Measurements from ENCODE around the gene KBTBD6.

The KBTBD6 gene

DNA sequence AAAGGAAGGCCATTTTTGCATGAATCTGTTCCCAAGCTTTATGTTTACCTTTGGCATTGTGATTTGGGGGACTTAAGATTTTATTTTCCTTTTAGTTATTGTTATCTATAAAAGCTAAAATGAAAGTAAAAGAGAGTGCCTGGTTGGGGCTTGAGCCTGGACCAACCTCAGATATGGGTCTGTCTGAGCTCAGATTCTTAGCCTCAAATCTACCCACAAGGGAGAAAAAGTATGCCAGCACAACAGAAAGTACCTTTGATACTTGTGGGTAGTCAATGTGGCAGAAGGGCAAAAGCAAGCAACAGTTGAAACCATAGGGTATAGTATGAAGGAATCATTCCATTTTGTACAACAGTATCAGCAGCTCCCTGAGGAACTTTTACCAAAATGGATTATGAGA, 26.6 kb upstream of the KBTBD6 start:
- no peak overlapping the region for H3K27ac ChIP-seq
- TF ChIP-seq, protein P1, sequence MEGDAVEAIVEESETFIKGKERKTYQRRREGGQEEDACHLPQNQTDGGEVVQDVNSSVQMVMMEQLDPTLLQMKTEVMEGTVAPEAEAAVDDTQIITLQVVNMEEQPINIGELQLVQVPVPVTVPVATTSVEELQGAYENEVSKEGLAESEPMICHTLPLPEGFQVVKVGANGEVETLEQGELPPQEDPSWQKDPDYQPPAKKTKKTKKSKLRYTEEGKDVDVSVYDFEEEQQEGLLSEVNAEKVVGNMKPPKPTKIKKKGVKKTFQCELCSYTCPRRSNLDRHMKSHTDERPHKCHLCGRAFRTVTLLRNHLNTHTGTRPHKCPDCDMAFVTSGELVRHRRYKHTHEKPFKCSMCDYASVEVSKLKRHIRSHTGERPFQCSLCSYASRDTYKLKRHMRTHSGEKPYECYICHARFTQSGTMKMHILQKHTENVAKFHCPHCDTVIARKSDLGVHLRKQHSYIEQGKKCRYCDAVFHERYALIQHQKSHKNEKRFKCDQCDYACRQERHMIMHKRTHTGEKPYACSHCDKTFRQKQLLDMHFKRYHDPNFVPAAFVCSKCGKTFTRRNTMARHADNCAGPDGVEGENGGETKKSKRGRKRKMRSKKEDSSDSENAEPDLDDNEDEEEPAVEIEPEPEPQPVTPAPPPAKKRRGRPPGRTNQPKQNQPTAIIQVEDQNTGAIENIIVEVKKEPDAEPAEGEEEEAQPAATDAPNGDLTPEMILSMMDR (conservative IDR thresholded peaks at IDR 0.05), result no peak
- no peak for TF ChIP-seq ZFX (IDR thresholded peaks at IDR 0.05)

- no peak for TF ChIP-seq ZFX (IDR thresholded peaks at IDR 0.05)
- no peak overlapping the region for H3K27ac ChIP-seq
These were observed 24.6 kb upstream of the KBTBD6 start for GRCh38 chr13:41157048-41157717.

- TF ChIP-seq ZFX (IDR thresholded peaks at IDR 0.05), result no peak
- TF ChIP-seq, protein P1 (conservative IDR thresholded peaks at IDR 0.05), result no peak
- H3K27ac ChIP-seq, result no peak overlapping the region
These were observed 24.0 kb upstream of the KBTBD6 start for GRCh38 chr13:41156620-41157019.

GRCh38 chr13:41154042-41154441, 21.4 kb upstream of the KBTBD6 start:
- TF ChIP-seq, protein P1 (conservative IDR thresholded peaks at IDR 0.05), result no peak
- H3K27ac ChIP-seq, result no peak overlapping the region

DNA sequence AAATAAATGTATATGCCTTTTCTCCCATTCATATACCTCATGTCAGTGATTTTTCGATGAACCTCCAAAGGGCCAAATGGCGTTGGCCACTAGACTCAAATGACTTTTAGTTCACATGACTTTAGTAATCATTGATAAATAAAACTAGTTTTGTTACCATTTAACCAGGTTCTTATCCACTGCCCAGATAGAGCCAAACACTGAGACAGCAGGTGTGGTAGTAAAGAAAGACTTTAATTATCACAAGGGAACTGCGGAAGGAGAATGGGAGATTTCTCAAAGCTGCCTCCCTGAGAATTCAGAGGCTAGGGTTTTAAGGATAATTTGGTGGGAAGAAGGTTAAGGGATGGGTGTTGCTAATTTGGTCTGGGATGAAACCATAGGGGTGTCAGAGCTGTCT, 19.4 kb upstream of the KBTBD6 start:
- no peak overlapping the region for H3K27ac ChIP-seq
- TF ChIP-seq ZFX (IDR thresholded peaks at IDR 0.05), result no peak

GRCh38 chr13:41150058-41150457, 17.5 kb upstream of the KBTBD6 start:
- TF ChIP-seq ZFX (IDR thresholded peaks at IDR 0.05), result no peak
- TF ChIP-seq, protein P1 (conservative IDR thresholded peaks at IDR 0.05), result no peak
- no peak overlapping the region for H3K27ac ChIP-seq

- TF ChIP-seq ZFX (IDR thresholded peaks at IDR 0.05), result no peak
- TF ChIP-seq, protein P1 (conservative IDR thresholded peaks at IDR 0.05), result no peak
- H3K27ac ChIP-seq, result no peak overlapping the region
These were observed 16.0 kb upstream of the KBTBD6 start for GRCh38 chr13:41148419-41149283.

DNA sequence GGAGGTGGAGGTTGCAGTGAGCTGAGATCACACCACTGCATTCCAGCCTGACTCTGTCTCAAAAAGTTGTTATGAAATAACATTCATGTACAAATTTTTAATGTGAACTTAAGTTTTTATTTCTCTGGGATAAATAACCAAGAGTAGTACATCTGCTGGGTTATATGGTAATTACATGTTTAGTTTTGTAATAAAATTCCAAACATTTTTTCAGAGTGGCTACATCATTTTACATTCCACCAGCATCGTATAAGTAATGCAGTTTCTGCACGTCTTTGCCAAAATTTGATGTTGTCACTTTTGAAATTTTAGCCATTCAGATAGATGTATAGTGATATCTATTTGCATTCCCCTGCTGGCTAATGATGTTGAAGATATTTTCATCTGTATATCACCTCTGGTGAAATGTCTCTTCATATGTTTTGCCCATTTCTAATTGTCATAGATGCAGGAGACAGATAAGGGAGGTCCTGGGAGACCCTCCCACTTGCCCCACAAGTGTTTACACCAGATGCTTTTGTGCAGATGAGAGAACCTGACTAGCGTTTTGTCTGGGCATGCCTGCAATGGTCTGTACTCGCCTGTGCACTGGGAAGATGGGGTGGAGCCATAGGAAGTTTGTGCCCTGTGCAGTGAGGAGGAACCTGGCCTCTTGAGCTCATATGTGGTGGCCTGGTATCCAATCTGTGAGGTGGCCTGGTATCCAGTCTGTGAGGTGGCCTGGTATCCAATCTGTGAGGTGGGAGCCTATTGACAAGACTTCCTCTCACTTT, 12.7 kb upstream of the KBTBD6 start:
- no peak overlapping the region for H3K27ac ChIP-seq
- TF ChIP-seq ZFX (IDR thresholded peaks at IDR 0.05), result no peak
- TF ChIP-seq, protein P1 (conservative IDR thresholded peaks at IDR 0.05), result no peak
